NCI-H146 treated with DMSO at 0.1 percent for 48 hours (cell line): ENCODE data around the gene PIWIL4.

ENCODE experiments used
- DNase-seq: peaks from one replicate; lab custom pipeline; 2025; ENCODE audit not compliant: unreplicated experiment; lab: John Stamatoyannopoulos, UW

Gene PIWIL4

DNA sequence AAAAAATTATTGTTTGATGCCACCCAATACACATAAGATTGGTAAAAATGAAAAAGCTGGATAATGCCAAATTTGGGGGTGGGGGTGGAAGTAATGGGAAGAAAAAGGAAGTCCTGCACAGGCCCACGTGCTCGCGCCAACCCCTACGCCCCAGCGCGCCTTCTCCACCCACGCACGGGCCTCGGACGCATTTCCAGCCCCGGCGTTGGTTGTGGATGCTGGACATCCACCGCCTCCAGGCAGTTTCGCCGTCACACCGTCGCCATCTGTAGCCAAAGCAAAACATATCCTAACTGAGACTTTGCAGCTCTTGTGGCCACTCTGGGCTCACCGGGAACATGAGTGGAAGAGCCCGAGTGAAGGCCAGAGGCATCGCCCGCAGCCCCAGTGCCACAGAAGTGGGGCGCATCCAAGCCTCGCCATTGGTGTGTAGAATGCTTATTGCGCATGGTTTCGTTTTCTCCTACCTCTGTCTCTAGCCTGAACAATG, at the start of gene PIWIL4:
Gene PIWIL4, plus strand, starts transcription at position 188 of the 490 bp plus-strand sequence. Its CDS starts 151 bp downstream, at position 339.
- DNase-seq = no peak

DNA sequence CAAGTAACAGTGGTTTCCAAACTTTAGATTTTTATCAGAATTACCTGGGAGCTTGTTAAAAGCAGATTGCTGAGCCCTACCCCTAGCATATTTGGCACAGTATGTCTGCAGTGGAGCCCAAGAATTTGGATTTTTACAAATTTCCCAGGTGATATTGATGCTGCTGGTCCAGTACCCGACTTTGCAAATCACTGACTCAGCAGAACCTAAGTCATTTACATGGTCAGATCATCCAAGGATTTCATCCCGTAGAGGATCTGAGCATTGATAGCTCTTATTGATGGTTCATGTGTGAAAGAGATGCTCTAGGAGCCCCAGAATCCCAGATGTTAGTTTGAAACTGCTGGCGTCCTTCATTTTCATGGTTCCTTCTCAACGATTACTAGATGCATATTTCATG, 48.9 kb upstream of the PIWIL4 start:
- DNase-seq = no peak

DNA sequence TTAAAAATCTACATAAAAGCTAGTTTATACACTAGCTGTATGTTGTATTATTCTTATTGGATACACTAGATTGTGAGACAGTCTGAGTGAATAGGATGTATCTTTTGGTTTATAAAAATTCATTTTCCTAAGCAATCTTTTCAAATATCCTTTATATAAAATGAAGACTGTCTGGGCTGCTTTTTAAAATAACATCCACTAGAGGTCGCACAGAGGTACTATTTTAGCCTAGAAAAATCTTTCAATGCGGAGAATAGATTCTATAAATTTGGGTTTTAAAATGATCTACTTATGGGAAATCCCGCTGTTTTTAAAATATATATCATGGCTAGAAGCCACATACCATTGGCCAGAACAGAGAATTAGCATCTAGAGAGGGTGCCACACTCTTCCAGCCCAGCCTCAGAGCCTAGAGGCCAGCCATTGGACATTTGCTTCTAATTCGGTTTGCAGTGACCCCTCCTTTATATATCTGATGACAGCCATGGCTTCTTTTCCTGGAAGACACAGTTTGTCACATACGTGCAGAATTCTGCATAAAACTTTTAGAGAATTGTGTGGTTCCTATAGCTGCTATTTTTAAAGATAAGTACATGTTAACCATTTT, 47.6 kb upstream of the PIWIL4 start:
- peak; percentile 14 for DNase-seq

DNA sequence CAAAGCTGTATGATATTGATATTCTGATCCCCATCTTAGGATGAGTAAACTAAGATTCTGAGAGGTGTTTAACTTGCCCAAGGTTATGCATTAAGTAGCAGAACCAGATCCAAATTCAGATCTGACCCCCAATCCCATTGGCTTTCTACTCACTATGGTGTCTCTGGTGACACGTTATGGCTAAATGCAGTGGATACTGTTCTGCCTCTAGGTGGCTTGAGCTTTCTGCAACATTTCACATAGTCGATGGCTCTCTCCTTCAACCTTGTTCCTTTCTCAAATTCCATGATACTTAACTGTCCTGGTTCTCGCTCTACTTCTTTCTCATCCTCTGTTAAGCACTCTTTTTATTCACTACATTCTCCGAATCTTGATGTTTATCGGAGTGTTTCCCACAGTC, 45.5 kb upstream of the PIWIL4 start:
- DNase-seq = no peak

DNA sequence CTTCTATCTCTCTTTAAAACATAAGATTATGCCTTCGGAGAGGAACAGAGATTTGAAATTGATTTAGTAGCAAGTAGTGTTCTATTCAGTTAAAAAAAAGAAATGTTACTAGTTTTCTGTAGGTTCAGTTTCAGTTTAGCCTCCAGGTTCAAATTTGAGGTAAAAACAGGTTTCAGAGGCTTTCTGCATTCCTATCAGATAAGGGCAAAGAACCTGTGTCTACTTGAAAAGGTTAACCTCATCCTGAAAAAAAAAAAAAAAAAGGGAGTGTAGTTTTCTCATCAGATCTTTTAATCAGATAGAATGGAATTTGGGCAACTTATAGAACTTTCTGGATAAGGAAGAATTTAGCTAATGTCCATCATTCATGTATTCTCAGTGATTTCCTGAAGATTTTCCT, 42.8 kb upstream of the PIWIL4 start:
- DNase-seq = no peak

DNA sequence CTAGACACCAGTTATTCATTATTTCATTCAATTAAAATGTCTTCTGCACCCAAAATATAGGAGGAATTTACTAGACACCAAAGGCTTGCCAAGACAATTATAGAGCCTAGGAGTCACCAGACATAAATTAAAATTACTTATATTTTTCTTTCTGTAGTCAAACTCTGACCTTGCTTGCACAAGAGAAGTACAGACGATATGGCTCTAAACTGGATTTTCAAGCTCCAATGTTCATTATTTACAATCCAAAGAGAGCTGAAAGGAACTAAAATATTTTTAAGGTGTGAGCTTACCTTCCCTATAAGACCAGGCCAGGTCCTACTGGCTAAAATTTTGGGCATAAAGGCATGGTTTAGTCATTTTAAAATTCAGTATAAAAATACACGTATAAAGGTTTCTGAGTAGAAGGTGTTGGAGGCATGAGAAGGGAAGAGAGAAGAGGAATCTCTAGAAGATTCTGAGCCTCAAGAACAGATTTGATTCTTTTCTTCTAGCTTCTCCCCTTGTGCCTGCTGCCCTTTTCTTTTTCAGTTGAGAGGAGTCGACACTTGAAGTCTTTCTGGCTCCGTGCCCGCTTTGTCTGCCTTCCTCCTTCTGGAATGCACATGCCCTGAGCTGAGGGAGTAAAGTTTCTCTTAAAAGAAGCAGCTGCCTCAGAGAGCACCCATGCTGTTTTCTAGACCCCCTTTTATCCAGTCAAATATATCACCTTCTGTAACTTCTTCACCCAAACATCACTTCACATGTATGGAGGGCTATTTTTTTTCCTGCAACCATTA, 41.4 kb upstream of the PIWIL4 start:
- no peak for DNase-seq

DNA sequence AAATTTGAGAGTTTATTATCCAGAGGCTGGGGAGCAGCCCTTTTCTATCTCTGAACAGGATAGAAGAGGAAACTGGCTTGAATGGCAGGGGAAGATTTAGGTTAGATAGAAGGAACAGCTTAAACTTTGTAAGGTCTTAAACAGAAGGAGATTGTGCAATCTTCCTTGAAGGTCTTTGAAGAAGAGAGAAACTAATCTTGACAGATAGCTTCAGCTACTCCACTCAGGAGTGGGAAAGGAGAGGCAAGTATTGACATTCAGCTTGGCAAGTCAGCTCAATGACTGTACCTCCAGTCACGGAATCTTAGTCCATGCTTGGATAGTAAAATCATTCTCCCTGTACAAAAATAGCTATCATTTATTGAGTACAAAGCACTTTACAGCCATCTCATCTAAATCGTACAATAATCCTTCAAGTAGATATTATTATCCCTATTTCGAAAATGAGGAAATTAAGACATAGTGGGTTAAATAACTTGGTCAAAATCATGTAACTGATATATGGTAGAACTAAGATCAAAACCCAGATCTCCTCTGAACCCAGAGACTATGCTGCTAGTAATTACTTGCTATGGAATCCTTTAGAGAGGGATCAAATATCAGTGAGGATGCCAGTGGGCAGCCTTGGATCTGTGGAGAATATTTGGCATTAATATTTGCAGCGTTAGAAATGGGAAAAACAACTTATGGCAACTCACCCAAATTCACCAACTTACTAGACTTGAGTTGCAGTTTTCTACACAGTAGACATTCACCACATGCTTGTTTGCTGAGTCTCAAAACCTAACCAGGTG, 40.3 kb upstream of the PIWIL4 start:
- DNase-seq = no peak

DNA sequence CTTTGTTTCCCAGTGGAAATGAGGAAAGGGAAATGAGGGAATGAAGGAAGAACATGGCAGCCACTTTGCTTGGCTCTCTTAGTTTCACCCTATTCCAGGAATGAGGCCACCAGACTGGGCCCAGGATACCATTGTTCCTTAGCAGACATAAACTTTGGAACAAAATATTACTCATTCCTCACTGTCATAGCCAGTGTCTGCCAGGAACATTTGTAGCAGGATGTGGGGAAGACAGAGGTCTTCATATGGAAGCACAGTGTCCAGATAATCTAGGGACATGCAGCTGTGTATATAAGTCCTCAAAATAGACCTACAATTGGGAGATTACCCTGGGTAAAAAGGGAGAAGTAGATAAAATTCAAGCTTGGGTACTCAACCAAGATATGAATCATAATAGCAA, 38.6 kb upstream of the PIWIL4 start:
- DNase-seq = no peak

DNA sequence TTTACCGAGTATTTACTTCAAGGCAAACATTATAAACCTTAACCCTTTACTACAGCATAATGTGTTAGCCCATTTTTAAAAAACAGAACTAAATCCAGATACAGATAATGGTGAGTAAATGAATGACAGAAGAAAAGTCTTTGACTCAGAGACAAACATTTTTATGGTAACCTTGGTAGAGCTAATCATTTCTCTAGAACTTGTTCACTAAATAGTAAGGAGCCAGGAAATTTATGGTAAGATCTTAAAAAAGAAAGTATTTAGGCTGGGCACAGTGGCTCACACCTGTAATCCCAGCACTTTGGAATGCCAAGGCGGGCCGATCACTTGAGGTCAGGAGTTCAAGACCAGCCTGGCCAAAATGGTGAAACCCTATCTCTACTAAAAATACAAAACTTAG, 35.0 kb upstream of the PIWIL4 start:
- no peak for DNase-seq

DNA sequence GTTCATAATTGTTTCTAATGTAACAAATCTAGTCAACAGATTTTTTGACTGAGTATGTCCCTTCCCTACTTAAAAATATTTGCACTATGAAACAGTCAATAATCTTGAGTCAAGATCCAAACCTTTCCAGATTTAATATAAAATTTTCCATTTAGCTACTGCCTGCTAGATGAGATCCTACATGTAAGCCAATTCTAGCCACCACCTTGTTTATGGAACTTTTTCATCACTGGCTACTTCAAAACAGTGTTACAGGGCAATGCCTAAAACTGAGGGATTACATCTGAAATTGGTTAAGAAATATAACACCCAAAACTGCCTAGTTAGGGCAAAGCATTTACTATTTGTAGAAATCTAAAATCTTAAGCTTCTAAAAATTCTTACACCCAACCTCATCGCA, 34.0 kb upstream of the PIWIL4 start:
- no peak for DNase-seq

DNA sequence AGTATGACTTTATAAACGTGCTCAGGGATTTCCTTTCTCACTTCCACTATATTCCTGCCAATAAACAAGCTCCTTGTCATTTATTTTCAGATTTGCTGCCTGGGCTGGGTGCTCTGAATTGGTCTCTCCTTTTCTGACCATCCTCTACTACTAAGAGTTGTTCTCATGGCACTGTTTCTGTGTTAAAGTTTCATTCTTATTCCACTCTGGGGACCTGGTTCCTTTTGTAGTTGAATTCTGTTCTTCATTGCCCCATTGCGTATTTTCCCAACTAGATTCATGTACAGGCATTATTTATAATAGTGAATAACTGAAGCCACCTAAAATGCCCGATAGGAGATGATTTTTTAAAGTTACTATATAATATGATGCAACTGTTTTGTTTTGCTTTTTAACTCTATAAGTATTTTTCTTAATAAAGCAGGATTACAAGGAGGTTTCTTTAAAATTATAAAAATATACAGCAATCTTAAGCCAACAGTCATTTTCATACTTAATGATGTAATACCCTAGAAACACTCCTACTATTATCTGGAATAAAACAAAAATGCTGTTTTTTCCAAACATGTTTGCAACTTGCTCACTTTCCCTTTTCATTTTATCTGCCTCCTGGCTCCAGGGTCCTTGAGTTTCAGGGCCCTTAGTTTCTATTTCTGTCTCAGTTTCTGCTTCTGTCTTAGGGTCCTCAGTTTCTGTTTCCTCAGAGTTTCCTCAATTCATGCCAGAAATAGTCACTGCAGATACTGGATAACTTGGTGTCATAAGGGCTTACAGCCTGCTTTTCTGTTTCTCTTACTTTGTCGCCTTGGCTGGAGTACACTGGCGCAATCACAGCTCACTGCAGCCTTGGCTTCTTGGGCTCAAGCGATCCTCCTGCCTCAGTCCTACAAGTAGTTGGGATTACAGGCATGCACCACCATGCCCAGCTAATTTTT, 33.2 kb upstream of the PIWIL4 start:
- DNase-seq = no peak

DNA sequence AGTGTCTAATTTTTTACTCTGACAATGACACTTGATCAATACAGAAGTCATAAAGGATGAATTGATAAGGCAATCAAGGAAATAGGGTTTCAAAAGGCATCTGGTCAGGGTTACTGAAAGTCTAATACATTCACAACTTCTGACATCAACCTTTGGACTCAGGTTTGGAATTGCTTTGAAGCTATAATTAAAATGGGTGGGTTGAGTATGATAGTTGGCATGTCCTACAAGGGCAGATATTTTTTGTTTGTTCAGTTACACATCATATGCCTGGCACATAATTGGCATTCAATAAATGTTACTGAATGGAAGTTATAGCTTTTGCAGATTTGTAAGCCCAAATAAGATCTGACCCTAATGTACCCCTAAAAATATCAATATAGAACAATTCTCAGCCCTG, 30.8 kb upstream of the PIWIL4 start:
- DNase-seq = no peak

DNA sequence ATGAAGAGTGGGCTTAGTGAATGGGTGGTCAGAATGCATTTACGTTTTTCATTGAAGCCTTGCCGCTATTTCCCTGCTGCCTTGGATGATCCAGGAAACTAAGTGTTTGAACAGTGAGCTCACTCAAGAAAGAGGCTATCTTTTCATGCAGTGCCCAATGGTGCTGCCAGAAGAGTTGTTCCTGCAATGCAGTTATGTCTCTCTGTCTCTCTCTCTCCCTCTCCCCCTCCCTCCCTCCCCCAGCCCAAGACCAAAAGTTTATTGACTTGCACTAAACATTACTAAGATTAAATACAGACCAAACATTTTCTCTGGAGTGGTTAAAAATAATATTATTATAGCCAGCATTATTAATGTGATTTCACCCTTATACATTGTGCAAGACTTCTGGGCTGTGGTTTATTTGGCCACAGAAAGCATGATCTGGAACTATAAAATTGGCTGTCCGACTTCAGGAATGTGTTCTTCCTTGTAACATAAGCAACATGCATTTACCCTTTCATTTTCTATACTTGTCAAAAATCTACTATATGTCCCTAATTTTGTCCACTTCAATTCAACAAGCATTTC, 30.1 kb upstream of the PIWIL4 start:
- DNase-seq = no peak

DNA sequence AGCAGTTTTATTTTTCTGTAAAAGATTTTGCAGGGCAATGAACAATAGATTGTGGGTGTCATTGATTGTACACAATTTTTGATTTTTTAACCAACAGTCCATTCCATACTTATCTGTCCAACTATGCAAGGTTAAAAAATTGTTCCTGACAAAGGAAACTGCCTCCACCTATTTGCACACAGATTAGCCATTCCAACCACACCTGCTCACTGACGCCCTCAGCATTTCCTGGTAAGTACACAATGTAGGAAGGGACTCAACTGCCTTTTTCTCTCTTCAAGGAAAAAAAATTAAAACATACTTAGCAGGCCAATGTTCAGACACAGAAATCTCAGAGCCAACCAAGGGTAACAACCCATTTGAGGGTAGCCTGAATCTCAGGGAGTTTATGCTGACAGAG, 27.7 kb upstream of the PIWIL4 start:
- no peak for DNase-seq

DNA sequence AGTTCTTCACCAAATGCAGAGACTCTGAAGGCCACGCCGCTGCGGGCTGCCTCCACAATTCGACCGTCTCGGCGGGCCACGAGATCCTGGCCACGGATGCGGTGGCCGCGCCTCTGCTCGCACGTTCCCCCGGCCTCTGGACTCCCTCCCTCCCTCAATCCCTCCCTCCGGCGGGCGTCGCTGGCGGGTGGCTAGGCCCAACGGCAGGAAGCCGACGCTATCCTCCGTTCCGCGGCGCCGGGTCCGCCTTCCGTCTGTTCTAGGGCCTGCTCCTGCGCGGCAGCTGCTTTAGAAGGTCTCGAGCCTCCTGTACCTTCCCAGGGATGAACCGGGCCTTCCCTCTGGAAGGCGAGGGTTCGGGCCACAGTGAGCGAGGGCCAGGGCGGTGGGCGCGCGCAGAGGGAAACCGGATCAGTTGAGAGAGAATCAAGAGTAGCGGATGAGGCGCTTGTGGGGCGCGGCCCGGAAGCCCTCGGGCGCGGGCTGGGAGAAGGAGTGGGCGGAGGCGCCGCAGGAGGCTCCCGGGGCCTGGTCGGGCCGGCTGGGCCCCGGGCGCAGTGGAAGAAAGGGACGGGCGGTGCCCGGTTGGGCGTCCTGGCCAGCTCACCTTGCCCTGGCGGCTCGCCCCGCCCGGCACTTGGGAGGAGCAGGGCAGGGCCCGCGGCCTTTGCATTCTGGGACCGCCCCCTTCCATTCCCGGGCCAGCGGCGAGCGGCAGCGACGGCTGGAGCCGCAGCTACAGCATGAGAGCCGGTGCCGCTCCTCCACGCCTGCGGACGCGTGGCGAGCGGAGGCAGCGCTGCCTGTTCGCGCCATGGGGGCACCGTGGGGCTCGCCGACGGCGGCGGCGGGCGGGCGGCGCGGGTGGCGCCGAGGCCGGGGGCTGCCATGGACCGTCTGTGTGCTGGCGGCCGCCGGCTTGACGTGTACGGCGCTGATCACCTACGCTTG, 23.2 kb upstream of the PIWIL4 start, which contains the start of gene FUT4:
Gene FUT4, plus strand, starts transcription at position 227 of the 951 bp plus-strand sequence. Its CDS starts 213 bp downstream, at position 440.
- DNase-seq = peak; percentile 80

DNA sequence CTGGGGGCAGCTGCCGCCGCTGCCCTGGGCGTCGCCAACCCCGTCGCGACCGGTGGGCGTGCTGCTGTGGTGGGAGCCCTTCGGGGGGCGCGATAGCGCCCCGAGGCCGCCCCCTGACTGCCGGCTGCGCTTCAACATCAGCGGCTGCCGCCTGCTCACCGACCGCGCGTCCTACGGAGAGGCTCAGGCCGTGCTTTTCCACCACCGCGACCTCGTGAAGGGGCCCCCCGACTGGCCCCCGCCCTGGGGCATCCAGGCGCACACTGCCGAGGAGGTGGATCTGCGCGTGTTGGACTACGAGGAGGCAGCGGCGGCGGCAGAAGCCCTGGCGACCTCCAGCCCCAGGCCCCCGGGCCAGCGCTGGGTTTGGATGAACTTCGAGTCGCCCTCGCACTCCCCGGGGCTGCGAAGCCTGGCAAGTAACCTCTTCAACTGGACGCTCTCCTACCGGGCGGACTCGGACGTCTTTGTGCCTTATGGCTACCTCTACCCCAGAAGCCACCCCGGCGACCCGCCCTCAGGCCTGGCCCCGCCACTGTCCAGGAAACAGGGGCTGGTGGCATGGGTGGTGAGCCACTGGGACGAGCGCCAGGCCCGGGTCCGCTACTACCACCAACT, 22.4 kb upstream of the PIWIL4 start:
- DNase-seq = no peak

DNA sequence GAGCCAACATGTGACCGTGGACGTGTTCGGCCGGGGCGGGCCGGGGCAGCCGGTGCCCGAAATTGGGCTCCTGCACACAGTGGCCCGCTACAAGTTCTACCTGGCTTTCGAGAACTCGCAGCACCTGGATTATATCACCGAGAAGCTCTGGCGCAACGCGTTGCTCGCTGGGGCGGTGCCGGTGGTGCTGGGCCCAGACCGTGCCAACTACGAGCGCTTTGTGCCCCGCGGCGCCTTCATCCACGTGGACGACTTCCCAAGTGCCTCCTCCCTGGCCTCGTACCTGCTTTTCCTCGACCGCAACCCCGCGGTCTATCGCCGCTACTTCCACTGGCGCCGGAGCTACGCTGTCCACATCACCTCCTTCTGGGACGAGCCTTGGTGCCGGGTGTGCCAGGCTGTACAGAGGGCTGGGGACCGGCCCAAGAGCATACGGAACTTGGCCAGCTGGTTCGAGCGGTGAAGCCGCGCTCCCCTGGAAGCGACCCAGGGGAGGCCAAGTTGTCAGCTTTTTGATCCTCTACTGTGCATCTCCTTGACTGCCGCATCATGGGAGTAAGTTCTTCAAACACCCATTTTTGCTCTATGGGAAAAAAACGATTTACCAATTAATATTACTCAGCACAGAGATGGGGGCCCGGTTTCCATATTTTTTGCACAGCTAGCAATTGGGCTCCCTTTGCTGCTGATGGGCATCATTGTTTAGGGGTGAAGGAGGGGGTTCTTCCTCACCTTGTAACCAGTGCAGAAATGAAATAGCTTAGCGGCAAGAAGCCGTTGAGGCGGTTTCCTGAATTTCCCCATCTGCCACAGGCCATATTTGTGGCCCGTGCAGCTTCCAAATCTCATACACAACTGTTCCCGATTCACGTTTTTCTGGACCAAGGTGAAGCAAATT, 21.7 kb upstream of the PIWIL4 start:
- no peak for DNase-seq

DNA sequence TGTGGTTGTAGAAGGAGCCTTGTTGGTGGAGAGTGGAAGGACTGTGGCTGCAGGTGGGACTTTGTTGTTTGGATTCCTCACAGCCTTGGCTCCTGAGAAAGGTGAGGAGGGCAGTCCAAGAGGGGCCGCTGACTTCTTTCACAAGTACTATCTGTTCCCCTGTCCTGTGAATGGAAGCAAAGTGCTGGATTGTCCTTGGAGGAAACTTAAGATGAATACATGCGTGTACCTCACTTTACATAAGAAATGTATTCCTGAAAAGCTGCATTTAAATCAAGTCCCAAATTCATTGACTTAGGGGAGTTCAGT, 21.1 kb upstream of the PIWIL4 start:
- DNase-seq = no peak
